Measurements from ENCODE around the gene CREB5.

Gene CREB5

GRCh38 chr7:28729727-28730126 lies 317.4 kb downstream of the CREB5 start:
- Histone ChIP-seq H3K27me3 (ENCODE audit: control insufficient read depth, insufficient read depth, low read length) (no peaks in the 10 kb centered on the region), H3K9ac (ENCODE audit: low read length) (no peak overlapping the region), H3K36me3 (ENCODE audit: control insufficient read depth, insufficient read depth, low read length) (no peaks in the 10 kb centered on the region), H3K4me1 (ENCODE audit: control insufficient read depth, insufficient read depth, low read length) (peaks cover 16% of the 10 kb centered on the region), H3K9me3 (ENCODE audit: control insufficient read depth, low read length) (no peaks in the 10 kb centered on the region), H3K4me3 (ENCODE audit: low read length) (no peak overlapping the region)

- H3K9me3 ChIP-seq (ENCODE audit: control insufficient read depth, low read length), result no peaks in the 10 kb centered on the region
- H3K4me3 ChIP-seq (ENCODE audit: low read length), result no peak overlapping the region
- H3K36me3 ChIP-seq (ENCODE audit: control insufficient read depth, insufficient read depth, low read length), result no peaks in the 10 kb centered on the region
- H3K9ac ChIP-seq (ENCODE audit: low read length), result no peak overlapping the region
- no peaks in the 10 kb centered on the region for H3K27me3 ChIP-seq (ENCODE audit: control insufficient read depth, insufficient read depth, low read length)
- H3K4me1 ChIP-seq (ENCODE audit: control insufficient read depth, insufficient read depth, low read length), result peaks cover 16% of the 10 kb centered on the region
These were observed 318.9 kb downstream of the CREB5 start for GRCh38 chr7:28731092-28731658.

GRCh38 chr7:28732071-28732869 lies 320.0 kb downstream of the CREB5 start:
- no peaks in the 10 kb centered on the region for H3K9me3 ChIP-seq (ENCODE audit: control insufficient read depth, low read length)
- H3K4me1 ChIP-seq (ENCODE audit: control insufficient read depth, insufficient read depth, low read length), result peaks cover 16% of the 10 kb centered on the region
- H3K36me3 ChIP-seq (ENCODE audit: control insufficient read depth, insufficient read depth, low read length), result no peaks in the 10 kb centered on the region
- no peak overlapping the region for H3K4me3 ChIP-seq (ENCODE audit: low read length)
- no peak overlapping the region for H3K9ac ChIP-seq (ENCODE audit: low read length)
- no peaks in the 10 kb centered on the region for H3K27me3 ChIP-seq (ENCODE audit: control insufficient read depth, insufficient read depth, low read length)

- peaks cover 16% of the 10 kb centered on the region for H3K4me1 ChIP-seq (ENCODE audit: control insufficient read depth, insufficient read depth, low read length)
- H3K4me3 ChIP-seq (ENCODE audit: low read length), result no peak overlapping the region
- H3K27me3 ChIP-seq (ENCODE audit: control insufficient read depth, insufficient read depth, low read length), result no peaks in the 10 kb centered on the region
These were observed 320.7 kb downstream of the CREB5 start for GRCh38 chr7:28733035-28733434.

GRCh38 chr7:28738412-28738811 lies 326.1 kb downstream of the CREB5 start:
- no peak overlapping the region for H3K4me3 ChIP-seq (ENCODE audit: low read length)
- H3K36me3 ChIP-seq (ENCODE audit: control insufficient read depth, insufficient read depth, low read length), result no peaks in the 10 kb centered on the region
- H3K4me1 ChIP-seq (ENCODE audit: control insufficient read depth, insufficient read depth, low read length), result peaks cover 12% of the 10 kb centered on the region
- H3K27me3 ChIP-seq (ENCODE audit: control insufficient read depth, insufficient read depth, low read length), result no peaks in the 10 kb centered on the region
- H3K9me3 ChIP-seq (ENCODE audit: control insufficient read depth, low read length), result no peaks in the 10 kb centered on the region
- no peak overlapping the region for H3K9ac ChIP-seq (ENCODE audit: low read length)

More at GRCh38 chr7:28733035-28733434, 320.7 kb downstream of the CREB5 start:
- no peak overlapping the region for H3K9ac ChIP-seq (ENCODE audit: low read length)
- no peaks in the 10 kb centered on the region for H3K9me3 ChIP-seq (ENCODE audit: control insufficient read depth, low read length)
- H3K36me3 ChIP-seq (ENCODE audit: control insufficient read depth, insufficient read depth, low read length), result no peaks in the 10 kb centered on the region

GRCh38 chr7:28739128-28739527 lies 326.8 kb downstream of the CREB5 start:
- H3K9ac ChIP-seq (ENCODE audit: low read length), result no peak overlapping the region
- H3K4me3 ChIP-seq (ENCODE audit: low read length), result no peak overlapping the region

GRCh38 chr7:28739826-28740225 lies 327.5 kb downstream of the CREB5 start:
- no peaks in the 10 kb centered on the region for H3K36me3 ChIP-seq (ENCODE audit: control insufficient read depth, insufficient read depth, low read length)
- H3K9me3 ChIP-seq (ENCODE audit: control insufficient read depth, low read length), result no peaks in the 10 kb centered on the region
- peaks cover 12% of the 10 kb centered on the region for H3K4me1 ChIP-seq (ENCODE audit: control insufficient read depth, insufficient read depth, low read length)
- no peak overlapping the region for H3K4me3 ChIP-seq (ENCODE audit: low read length)
- H3K27me3 ChIP-seq (ENCODE audit: control insufficient read depth, insufficient read depth, low read length), result no peaks in the 10 kb centered on the region
- no peak overlapping the region for H3K9ac ChIP-seq (ENCODE audit: low read length)

More at GRCh38 chr7:28739128-28739527, 326.8 kb downstream of the CREB5 start:
- Histone ChIP-seq H3K36me3 (ENCODE audit: control insufficient read depth, insufficient read depth, low read length) (no peaks in the 10 kb centered on the region), H3K4me1 (ENCODE audit: control insufficient read depth, insufficient read depth, low read length) (peaks cover 12% of the 10 kb centered on the region), H3K27me3 (ENCODE audit: control insufficient read depth, insufficient read depth, low read length) (no peaks in the 10 kb centered on the region), H3K9me3 (ENCODE audit: control insufficient read depth, low read length) (no peaks in the 10 kb centered on the region)

- Histone ChIP-seq H3K4me1 (ENCODE audit: control insufficient read depth, insufficient read depth, low read length) (peaks cover 4% of the 10 kb centered on the region), H3K9ac (ENCODE audit: low read length) (no peak overlapping the region), H3K9me3 (ENCODE audit: control insufficient read depth, low read length) (no peaks in the 10 kb centered on the region), H3K27me3 (ENCODE audit: control insufficient read depth, insufficient read depth, low read length) (no peaks in the 10 kb centered on the region), H3K36me3 (ENCODE audit: control insufficient read depth, insufficient read depth, low read length) (no peaks in the 10 kb centered on the region), H3K4me3 (ENCODE audit: low read length) (no peak overlapping the region)
These were observed 332.6 kb downstream of the CREB5 start for GRCh38 chr7:28744951-28745350.

- Histone ChIP-seq H3K9me3 (ENCODE audit: control insufficient read depth, low read length) (no peaks in the 10 kb centered on the region), H3K36me3 (ENCODE audit: control insufficient read depth, insufficient read depth, low read length) (no peaks in the 10 kb centered on the region), H3K9ac (ENCODE audit: low read length) (no peak overlapping the region), H3K27me3 (ENCODE audit: control insufficient read depth, insufficient read depth, low read length) (no peaks in the 10 kb centered on the region), H3K4me1 (ENCODE audit: control insufficient read depth, insufficient read depth, low read length) (peaks cover under 1% of the 10 kb centered on the region), H3K4me3 (ENCODE audit: low read length) (no peak overlapping the region)
These were observed 333.0 kb downstream of the CREB5 start for GRCh38 chr7:28745351-28745750.

GRCh38 chr7:28747404-28747803 lies 335.1 kb downstream of the CREB5 start:
- no peaks in the 10 kb centered on the region for H3K27me3 ChIP-seq (ENCODE audit: control insufficient read depth, insufficient read depth, low read length)
- H3K4me1 ChIP-seq (ENCODE audit: control insufficient read depth, insufficient read depth, low read length), result no peaks in the 10 kb centered on the region
- H3K9ac ChIP-seq (ENCODE audit: low read length), result no peak overlapping the region
- H3K9me3 ChIP-seq (ENCODE audit: control insufficient read depth, low read length), result no peaks in the 10 kb centered on the region
- no peaks in the 10 kb centered on the region for H3K36me3 ChIP-seq (ENCODE audit: control insufficient read depth, insufficient read depth, low read length)
- H3K4me3 ChIP-seq (ENCODE audit: low read length), result no peak overlapping the region

- Histone ChIP-seq H3K4me1 (ENCODE audit: control insufficient read depth, insufficient read depth, low read length) (no peaks in the 10 kb centered on the region), H3K4me3 (ENCODE audit: low read length) (no peak overlapping the region), H3K9ac (ENCODE audit: low read length) (no peak overlapping the region), H3K9me3 (ENCODE audit: control insufficient read depth, low read length) (no peaks in the 10 kb centered on the region), H3K27me3 (ENCODE audit: control insufficient read depth, insufficient read depth, low read length) (no peaks in the 10 kb centered on the region), H3K36me3 (ENCODE audit: control insufficient read depth, insufficient read depth, low read length) (no peaks in the 10 kb centered on the region)
These were observed 335.5 kb downstream of the CREB5 start for GRCh38 chr7:28747854-28748253.

GRCh38 chr7:28748346-28748745 lies 336.0 kb downstream of the CREB5 start:
- Histone ChIP-seq H3K36me3 (ENCODE audit: control insufficient read depth, insufficient read depth, low read length) (no peaks in the 10 kb centered on the region), H3K9me3 (ENCODE audit: control insufficient read depth, low read length) (no peaks in the 10 kb centered on the region), H3K4me3 (ENCODE audit: low read length) (no peak overlapping the region), H3K4me1 (ENCODE audit: control insufficient read depth, insufficient read depth, low read length) (no peaks in the 10 kb centered on the region), H3K9ac (ENCODE audit: low read length) (no peak overlapping the region), H3K27me3 (ENCODE audit: control insufficient read depth, insufficient read depth, low read length) (no peaks in the 10 kb centered on the region)

All from mucosa of stomach (tissue), 1 donor.